CD4-positive, alpha-beta T cell treated with Interferon gamma for 1 hour (primary cell): ENCODE results near the gene RUNX2.

Experiments used
- DNase-seq: peaks from one replicate; pipeline ENCODE4 v3.0.0-alpha.2; 2020

Gene RUNX2

GRCh38 chr6:45436544-45437438, 108.7 kb downstream of the RUNX2 start:
- DNase-seq: no peak

- no peak for DNase-seq
Observed at GRCh38 chr6:45437439-45437815, 109.3 kb downstream of the RUNX2 start.

- DNase-seq: no peak
Observed at GRCh38 chr6:45438151-45438550, 110.0 kb downstream of the RUNX2 start.

GRCh38 chr6:45438849-45439406, 110.8 kb downstream of the RUNX2 start:
- DNase-seq: no peak

GRCh38 chr6:45439459-45439858, 111.3 kb downstream of the RUNX2 start:
- DNase-seq: no peak

GRCh38 chr6:45439861-45440388, 111.8 kb downstream of the RUNX2 start:
- DNase-seq: no peak

- DNase-seq: no peak
Observed at GRCh38 chr6:45441851-45442453, 113.8 kb downstream of the RUNX2 start.

- DNase-seq: no peak
Observed at GRCh38 chr6:45442716-45443115, 114.6 kb downstream of the RUNX2 start.

- DNase-seq: no peak
Observed at GRCh38 chr6:45445364-45445748, 117.2 kb downstream of the RUNX2 start.

- peak; percentile 44 for DNase-seq
Observed at GRCh38 chr6:45445749-45446549, 117.8 kb downstream of the RUNX2 start.

GRCh38 chr6:45447005-45447404, 118.9 kb downstream of the RUNX2 start:
- DNase-seq: no peak

GRCh38 chr6:45447716-45448115, 119.6 kb downstream of the RUNX2 start:
- no peak for DNase-seq

- DNase-seq: no peak
Observed at GRCh38 chr6:45448417-45449389, 120.6 kb downstream of the RUNX2 start.

GRCh38 chr6:45450132-45450531, 122.0 kb downstream of the RUNX2 start:
- no peak for DNase-seq

GRCh38 chr6:45450831-45451230, 122.7 kb downstream of the RUNX2 start:
- DNase-seq: no peak

GRCh38 chr6:45454008-45454911, 126.1 kb downstream of the RUNX2 start:
- no peak for DNase-seq

GRCh38 chr6:45455408-45455807, 127.3 kb downstream of the RUNX2 start:
- DNase-seq: no peak

- DNase-seq: no peak
Observed at GRCh38 chr6:45457141-45457540, 129.0 kb downstream of the RUNX2 start.

GRCh38 chr6:45458672-45459071, 130.5 kb downstream of the RUNX2 start:
- DNase-seq: no peak

GRCh38 chr6:45460166-45460565, 132.0 kb downstream of the RUNX2 start:
- no peak for DNase-seq

- no peak for DNase-seq
Observed at GRCh38 chr6:45461486-45461885, 133.4 kb downstream of the RUNX2 start.
